Stimulated activated naive CD8-positive, alpha-beta T cell treated with anti-CD3 and anti-CD28 coated beads, Interleukin-15, amount 100 ng/mL, for 72 hours (primary cell): ENCODE measurements around the gene XPO4.
"Not testable (repeated sequence)": the region's sequence is repeated elsewhere in the genome, so short reads cannot be mapped to it uniquely, and the experiment has no call there.

Experiments
- ATAC-seq: fragments of 150-1000 bp; cut with Tn5 transposase; 2 replicates; pipeline ENCODE4 v1.10.0; 2021; ENCODE audit warnings: mild to moderate bottlenecking, moderate library complexity
- DNase-seq, 2 donors: peaks; one replicate each; pipeline ENCODE4 v3.0.0; 2021 to 2022
- H3K27ac Mint-ChIP-seq, 2 donors: one replicate each; pipeline ENCODE4 v1.8.0; 2022; ENCODE audit warnings: mild to moderate bottlenecking in 2 of 2, mixed read lengths in 2 of 2, moderate library complexity in 2 of 2
- H3K27me3 Mint-ChIP-seq: one replicate; pipeline ENCODE4 v1.8.0; 2022; ENCODE audit warnings: mixed read lengths
- H3K4me1 Mint-ChIP-seq: one replicate; pipeline ENCODE4 v1.8.0; 2022; ENCODE audit warnings: mild to moderate bottlenecking, mixed read lengths
- H3K4me3 Mint-ChIP-seq, 2 donors: one replicate each; pipeline ENCODE4 v1.8.0; 2022; ENCODE audit warnings: mild to moderate bottlenecking in 2 of 2, mixed read lengths in 2 of 2, moderate library complexity in 1 of 2
- H3K9me3 Mint-ChIP-seq, 2 donors: one replicate each; pipeline ENCODE4 v1.8.0; 2022; ENCODE audit warnings: mixed read lengths in 2 of 2

Gene XPO4

DNA sequence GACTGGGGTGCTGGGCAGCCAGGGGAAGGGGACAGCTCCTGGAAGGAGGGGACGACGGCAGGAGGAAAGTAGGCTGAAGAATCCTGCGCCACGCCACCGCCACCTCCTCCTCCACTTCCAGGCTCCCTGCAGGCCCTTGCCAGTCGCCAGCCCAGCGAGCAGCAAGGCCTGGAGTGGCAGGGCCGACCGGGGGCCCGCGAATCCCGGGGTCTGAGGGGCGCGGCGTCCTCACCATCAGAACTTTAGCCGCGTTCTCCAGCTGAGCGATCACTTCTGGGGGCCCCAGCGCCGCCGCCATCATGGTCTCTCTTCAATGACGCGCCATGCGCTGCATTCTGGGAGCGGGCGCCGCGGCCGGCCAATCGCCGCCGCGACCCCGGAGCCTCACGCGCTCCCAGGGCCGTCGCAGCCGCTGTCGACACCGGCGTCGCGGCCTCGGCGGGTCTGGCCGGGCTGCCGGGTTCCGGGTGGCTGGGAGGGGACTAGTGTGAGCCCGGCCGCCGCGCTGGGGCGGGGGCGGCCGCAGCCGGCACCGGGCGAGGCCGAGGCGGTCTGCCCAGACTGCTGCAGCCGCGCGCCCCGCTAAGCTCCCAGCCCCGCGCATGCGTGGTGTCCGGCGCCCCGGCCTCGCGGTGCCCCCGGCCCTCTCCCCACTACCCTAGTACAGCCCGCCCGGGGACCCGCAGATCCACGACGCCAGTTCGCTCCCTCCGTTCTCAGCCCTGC lies at the start of gene XPO4:
TSS of gene XPO4 (minus strand) at position 309 of the 726 bp plus-strand sequence. CDS start at position 301, 8 bp downstream.
- H3K27ac Mint-ChIP-seq: peak within 1 kb of the TSS; percentile 99 to 100
- H3K9me3 Mint-ChIP-seq: no peaks in the 10 kb centered on the region
- ATAC-seq (peak; percentile 97), DNase-seq (peak; percentile 81 to 83)
- peaks cover 37% of the 10 kb centered on the region for H3K4me1 Mint-ChIP-seq
- H3K27me3 Mint-ChIP-seq: no peaks in the 10 kb centered on the region
- peak within 1 kb of the TSS; percentile 95 to 100 for H3K4me3 Mint-ChIP-seq

DNA sequence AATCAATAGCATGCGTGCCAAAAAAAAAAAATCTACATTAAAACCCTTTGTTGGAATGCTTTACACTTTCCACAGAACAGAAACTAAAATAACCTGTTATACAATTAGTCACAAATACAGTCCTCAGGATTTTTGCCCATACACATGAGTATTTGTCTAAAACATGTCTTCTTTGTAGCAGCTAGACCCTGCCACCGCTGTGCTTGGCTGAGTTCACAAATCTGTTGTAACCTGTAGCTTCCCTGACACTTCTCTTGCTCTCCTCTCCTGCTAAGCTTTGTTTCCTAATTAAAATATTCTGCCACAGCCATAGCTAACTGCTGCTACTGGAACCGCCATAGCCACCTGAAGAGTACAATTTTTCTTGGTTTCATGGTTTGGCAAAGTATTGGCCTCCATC lies 45.5 kb upstream of the XPO4 start:
- not testable (repeated sequence) for ATAC-seq, H3K9me3 Mint-ChIP-seq, DNase-seq, H3K27ac Mint-ChIP-seq, H3K4me3 Mint-ChIP-seq
- Mint-ChIP-seq H3K27me3 (peaks cover 60% of the 10 kb centered on the region), H3K4me1 (peaks cover 12% of the 10 kb centered on the region)

DNA sequence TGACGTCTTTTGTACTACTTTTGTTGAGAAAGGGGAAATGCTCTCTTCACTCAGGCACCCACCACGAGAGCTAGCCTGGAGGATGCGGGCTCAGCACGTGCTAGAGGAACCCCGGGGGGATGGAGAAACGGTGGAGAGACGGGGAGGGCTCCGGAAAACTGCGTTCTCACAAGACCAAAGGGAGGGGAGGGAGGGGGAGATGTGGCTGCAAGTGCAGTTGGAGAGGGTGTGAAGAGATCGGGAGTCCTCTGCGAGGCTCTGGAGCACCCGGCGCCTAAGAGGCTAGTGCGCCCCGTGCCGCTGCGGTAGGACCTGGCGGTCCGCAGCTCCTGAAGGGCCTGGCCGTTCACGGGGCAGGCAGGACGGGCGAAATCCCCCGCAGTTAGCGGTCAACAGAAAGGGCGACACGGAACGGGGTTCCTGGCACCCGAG lies 43.4 kb upstream of the XPO4 start:
- no peaks in the 10 kb centered on the region for H3K9me3 Mint-ChIP-seq
- peaks cover 60% of the 10 kb centered on the region for H3K27me3 Mint-ChIP-seq
- peaks cover 12% of the 10 kb centered on the region for H3K4me1 Mint-ChIP-seq
- H3K4me3 Mint-ChIP-seq: peak overlapping the region; percentile 49 to 56
- peak; percentile 58 for ATAC-seq
- H3K27ac Mint-ChIP-seq: peak overlapping the region in 1 of 2 donors; percentile 20
- no peak for DNase-seq

DNA sequence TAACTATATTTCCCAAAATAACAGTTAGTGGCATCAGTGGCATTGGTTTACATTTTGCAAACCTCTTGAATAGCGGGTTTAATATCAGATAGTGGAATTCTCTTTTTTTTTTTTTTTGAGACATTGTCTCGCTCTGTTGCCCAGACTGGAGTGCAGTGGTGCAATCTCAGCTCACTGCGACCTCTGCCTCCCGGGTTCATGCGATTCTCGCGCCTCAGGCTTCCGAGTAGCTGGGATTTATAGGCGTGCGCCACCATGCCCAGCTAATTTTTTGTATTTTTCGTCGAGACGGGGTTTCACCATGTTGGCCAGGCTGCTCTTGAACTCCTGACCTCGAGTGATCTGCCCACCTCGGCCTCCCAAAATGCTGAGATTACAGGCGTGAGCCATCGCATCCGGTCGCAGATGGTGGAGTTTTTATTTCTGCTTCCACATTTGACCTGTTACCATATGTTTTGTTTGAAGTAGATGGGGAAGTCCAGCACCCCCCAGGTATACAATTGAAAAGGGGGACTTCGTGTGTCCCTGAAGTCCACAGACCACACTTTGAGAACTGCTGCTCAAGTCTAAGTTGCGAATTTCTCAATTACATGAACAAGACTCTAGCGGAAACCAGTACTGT lies 40.5 kb upstream of the XPO4 start:
- Mint-ChIP-seq H3K27ac (no peak overlapping the region), H3K9me3 (no peaks in the 10 kb centered on the region), H3K27me3 (peaks cover 56% of the 10 kb centered on the region), H3K4me1 (peaks cover 12% of the 10 kb centered on the region), H3K4me3 (no peak overlapping the region)
- ATAC-seq (no peak), DNase-seq (no peak)

DNA sequence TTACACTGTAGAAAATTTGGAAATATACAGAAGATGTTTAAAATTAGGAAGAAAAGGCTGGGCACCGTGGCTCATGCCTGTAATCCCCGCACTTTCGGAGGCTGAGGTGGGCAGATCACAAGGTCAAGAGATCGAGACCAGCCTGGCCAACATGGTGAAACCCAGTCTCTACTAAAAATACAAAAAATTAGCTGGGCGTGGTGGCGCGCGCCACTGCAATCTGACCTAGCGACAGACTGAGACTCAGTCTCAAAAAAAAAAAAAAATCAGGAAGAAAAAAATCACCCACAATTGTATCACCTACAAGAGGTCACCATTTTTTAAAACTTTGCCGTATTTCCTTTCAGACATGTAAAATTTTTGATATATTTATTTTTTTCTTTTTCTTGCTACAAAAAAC lies 38.0 kb upstream of the XPO4 start:
- H3K4me1 Mint-ChIP-seq, H3K9me3 Mint-ChIP-seq, H3K27ac Mint-ChIP-seq, H3K4me3 Mint-ChIP-seq, DNase-seq, ATAC-seq: not testable (repeated sequence)
- peaks cover 32% of the 10 kb centered on the region for H3K27me3 Mint-ChIP-seq

DNA sequence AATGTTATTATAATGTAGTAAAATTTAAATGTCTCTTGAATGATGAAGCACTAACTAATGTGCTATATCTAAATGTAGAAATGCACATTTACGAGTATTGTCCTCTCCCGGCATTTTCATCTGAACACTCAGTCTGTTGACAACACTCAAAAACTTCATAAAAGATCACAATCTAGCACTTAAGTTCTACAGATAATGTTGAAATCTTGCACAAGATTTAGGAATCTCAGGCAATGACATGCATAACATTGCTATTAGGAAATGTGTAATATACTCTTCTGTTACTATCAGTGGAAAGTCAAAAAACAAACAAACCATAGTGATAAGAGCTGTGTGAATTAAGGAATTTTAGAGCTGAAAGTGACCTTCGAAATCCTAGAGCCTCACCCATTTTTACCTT lies 37.5 kb upstream of the XPO4 start:
- ATAC-seq: no peak
- Mint-ChIP-seq H3K27ac (no peak overlapping the region), H3K27me3 (peaks cover 27% of the 10 kb centered on the region), H3K4me1 (no peaks in the 10 kb centered on the region), H3K4me3 (no peak overlapping the region), H3K9me3 (no peaks in the 10 kb centered on the region)
- no peak for DNase-seq

DNA sequence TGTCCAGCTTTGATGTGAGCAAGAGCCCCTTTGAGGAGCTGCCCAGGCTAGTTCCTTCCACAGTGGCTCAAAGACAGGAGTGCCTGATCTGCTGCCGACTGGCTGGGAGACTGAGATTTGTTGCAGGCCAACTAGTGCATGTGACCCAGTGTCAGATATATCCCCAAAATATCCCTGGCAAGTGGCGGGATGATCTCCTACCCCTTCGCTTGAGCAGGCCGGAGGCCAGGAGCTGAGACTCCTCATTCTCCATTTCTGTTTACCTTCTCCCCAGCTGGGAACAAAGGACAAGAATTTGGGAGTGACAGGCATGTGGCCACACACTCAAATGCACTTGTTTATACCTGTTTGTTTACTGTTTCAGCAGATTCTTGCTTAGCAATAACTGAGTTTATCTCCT lies 37.1 kb upstream of the XPO4 start:
- H3K27ac Mint-ChIP-seq: no peak overlapping the region
- peaks cover 23% of the 10 kb centered on the region for H3K27me3 Mint-ChIP-seq
- no peaks in the 10 kb centered on the region for H3K4me1 Mint-ChIP-seq
- no peak for DNase-seq
- H3K9me3 Mint-ChIP-seq: no peaks in the 10 kb centered on the region
- no peak for ATAC-seq
- H3K4me3 Mint-ChIP-seq: no peak overlapping the region

DNA sequence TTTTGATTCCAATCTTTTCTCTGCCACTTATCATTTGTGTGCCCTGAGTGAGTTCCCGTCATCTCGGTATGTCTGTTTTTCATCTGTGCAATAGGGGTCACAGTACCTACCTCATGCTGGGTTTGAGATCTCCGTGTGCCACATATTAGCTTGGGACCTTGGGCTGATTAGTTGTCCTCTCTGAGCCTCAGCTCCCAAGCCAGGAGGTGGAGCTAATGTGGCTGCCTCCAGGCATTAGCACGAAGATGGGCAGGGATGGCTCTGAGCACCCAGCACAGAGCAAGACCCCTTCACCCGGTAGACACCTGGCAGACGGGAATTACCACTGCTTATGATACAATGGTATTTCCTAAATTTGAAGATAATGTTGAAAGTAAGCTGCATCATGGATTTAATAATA lies 35.8 kb upstream of the XPO4 start:
- H3K4me3 Mint-ChIP-seq: no peak overlapping the region
- H3K27me3 Mint-ChIP-seq: peaks cover 13% of the 10 kb centered on the region
- no peaks in the 10 kb centered on the region for H3K4me1 Mint-ChIP-seq
- ATAC-seq (no peak), DNase-seq (no peak)
- no peak overlapping the region for H3K27ac Mint-ChIP-seq
- no peaks in the 10 kb centered on the region for H3K9me3 Mint-ChIP-seq

DNA sequence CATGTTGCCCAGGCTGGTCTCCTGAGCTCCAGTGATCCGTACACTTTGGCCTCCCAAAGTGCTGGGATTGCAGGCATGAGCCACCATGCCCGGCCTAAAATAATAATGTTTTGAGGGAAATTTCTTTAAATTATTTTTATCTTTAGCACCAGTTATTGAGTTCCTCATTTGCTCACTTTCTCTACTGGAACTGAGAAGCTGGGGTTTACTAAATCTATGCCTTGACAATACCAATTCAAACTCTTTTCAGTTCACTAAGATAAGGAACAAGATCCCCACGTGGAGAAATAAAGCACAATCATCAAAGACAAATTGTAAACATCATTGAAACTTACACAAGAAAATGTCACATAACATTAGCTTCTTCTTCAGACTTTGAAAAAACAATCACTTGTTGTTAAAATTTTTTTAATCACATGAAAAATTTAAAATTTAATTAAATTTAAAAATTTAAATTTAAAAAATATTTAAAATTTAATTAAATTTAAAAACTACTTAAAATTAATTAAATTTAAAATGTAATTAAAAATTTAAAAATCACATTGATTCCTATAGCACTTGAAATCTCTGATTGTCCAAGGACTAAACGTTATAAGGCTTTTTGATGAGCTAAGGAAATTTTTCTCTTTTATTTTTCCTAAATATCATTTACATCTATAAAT lies 25.2 kb upstream of the XPO4 start:
- H3K4me3 Mint-ChIP-seq: no peak overlapping the region
- H3K9me3 Mint-ChIP-seq: no peaks in the 10 kb centered on the region
- DNase-seq (no peak), ATAC-seq (no peak)
- H3K4me1 Mint-ChIP-seq: no peaks in the 10 kb centered on the region
- no peak overlapping the region for H3K27ac Mint-ChIP-seq
- no peaks in the 10 kb centered on the region for H3K27me3 Mint-ChIP-seq

DNA sequence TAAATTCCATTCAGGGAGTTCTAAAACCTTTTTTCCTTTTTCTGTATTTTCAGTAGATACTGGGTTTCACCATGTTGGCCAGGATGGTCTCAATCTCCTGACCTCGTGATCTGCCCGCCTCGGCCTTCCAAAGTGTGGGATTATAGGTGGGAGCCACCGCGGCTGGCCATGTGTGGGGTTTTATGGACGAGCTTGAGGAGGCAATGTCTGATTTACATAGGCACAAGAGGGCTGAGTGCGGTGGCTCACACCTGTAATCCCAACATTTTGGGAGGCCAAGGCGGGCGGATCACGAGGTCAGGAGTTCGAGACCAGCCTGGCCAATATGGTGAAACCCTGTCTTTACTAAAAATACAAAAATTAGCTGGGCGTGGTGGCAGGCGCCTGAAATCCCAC lies 22.8 kb upstream of the XPO4 start:
- H3K4me3 Mint-ChIP-seq, ATAC-seq, DNase-seq, H3K27me3 Mint-ChIP-seq, H3K27ac Mint-ChIP-seq, H3K9me3 Mint-ChIP-seq, H3K4me1 Mint-ChIP-seq: not testable (repeated sequence)

DNA sequence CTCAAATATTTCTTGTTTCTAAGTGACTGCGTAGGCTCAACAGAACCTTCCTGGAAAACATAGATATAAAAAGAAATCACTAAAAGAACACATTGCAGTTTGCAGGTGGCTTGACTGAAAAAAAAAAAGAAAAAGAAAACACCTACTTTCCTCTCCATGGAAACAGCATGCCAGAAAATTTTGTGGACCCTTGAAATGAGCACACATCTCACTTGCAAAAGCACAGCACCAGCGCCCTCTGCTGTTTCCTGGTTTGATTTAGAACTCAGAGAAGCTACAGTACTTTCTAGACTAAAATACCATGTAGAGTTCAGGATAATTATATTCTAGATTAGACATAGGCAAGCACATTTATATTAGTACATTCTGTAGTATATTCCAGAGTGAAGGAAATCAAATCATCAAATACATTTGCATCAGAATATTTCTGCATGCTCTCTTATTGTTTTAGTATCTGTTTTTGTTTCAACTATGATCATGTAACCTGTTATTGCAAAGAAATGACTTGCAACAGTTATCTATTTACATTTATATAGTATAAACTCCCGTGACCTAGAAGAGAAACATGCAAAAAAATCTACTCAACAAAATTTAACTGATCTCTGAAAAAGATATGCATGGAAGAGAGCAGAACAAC lies 22.3 kb upstream of the XPO4 start:
- Mint-ChIP-seq H3K27ac (no peak overlapping the region), H3K27me3 (no peaks in the 10 kb centered on the region), H3K4me1 (no peaks in the 10 kb centered on the region), H3K4me3 (no peak overlapping the region), H3K9me3 (no peaks in the 10 kb centered on the region)
- DNase-seq (peak; percentile 50 to 67), ATAC-seq (peak; percentile 53)

DNA sequence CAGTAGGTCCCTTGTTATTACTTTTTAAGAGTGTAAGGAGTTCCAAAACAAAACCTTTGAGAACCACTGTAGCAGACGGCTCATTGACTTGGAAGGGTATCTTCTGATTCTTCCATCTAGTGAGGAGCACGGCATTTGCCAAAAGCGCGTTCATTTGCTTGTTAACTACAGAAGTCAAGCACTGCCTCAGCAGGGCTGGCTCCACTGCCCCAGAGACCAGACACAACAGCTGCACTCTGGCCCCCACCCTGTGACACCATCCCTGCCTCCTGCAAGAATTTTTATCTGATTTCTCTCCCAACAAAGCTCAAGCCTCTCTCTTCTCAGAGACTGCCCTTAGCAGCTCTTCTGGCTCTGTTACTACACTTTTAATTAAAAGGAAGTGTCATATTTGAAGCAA lies 20.7 kb upstream of the XPO4 start:
- H3K4me1 Mint-ChIP-seq: no peaks in the 10 kb centered on the region
- no peaks in the 10 kb centered on the region for H3K9me3 Mint-ChIP-seq
- no peak for ATAC-seq
- no peak overlapping the region for H3K4me3 Mint-ChIP-seq
- DNase-seq: no peak
- no peaks in the 10 kb centered on the region for H3K27me3 Mint-ChIP-seq
- H3K27ac Mint-ChIP-seq: no peak overlapping the region

DNA sequence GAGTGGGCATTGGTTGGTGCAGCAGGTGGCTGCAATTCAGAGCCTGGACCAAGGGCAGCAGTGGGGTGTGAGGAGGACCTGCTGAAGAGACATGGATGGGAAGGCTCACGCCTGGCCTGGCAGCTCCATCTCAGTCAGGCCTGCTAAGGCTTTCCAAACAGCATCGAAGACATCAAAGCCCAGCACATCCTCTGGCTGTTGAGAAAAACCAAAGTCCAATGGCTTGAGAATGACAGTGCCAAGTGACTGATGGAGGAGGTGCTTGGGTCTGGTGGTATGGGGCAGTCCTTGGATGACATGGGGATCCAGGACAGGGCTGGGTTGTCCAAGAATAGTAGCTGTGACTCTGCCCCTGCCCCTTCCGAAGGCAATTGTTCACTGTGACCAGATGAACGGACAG lies 19.0 kb upstream of the XPO4 start:
- no peak overlapping the region for H3K4me3 Mint-ChIP-seq
- H3K27me3 Mint-ChIP-seq: no peaks in the 10 kb centered on the region
- H3K27ac Mint-ChIP-seq: no peak overlapping the region
- DNase-seq (no peak), ATAC-seq (no peak)
- H3K4me1 Mint-ChIP-seq: no peaks in the 10 kb centered on the region
- H3K9me3 Mint-ChIP-seq: no peaks in the 10 kb centered on the region

DNA sequence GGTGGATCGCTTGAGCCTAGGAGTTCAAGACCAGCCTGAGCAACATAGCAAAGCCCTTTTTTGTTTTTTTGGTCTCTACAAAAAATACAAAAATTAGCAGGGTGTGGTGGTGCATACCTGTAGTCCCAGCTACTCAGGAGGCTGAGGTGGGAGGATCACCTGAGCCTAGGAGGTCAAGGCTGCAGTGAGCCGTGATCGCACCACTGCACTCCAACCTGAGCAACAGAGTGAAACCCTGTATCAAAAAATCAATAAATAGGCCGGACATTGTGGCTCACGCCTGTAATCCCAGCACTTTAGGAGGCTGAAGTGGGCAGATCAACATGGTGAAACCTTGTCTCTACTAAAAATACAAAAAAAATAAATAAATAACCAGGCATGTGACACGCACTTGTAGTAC lies 13.1 kb upstream of the XPO4 start:
- ATAC-seq, DNase-seq, H3K4me3 Mint-ChIP-seq, H3K27ac Mint-ChIP-seq, H3K4me1 Mint-ChIP-seq, H3K27me3 Mint-ChIP-seq, H3K9me3 Mint-ChIP-seq: not testable (repeated sequence)

DNA sequence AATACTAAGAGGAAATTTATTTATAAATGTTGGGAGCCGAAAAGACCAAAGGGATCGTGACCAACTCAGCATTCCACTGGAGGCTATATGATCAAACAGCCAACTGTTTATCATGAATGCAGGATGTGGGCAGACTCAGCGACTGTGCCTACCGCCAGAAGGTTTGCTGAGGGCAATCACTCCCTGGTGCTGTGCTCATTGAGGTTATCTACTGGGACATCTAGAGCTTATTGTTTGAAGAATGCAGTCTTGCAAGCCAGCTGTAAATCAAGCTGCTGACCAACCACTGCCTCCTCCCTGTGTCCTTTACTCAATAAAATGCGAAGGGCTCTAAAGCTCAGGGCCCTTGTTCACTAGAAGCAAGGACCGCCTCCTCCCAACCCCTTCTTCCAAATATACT lies 8.5 kb upstream of the XPO4 start:
- DNase-seq (no peak), ATAC-seq (no peak)
- Mint-ChIP-seq H3K4me1 (no peaks in the 10 kb centered on the region), H3K27ac (no peak overlapping the region), H3K9me3 (peaks cover 0 to 7% of the 10 kb centered on the region in 2 donors), H3K4me3 (no peak overlapping the region), H3K27me3 (peaks cover 19% of the 10 kb centered on the region)
